Trophoblast cell (in vitro differentiated cells and primary cell): Measurements from ENCODE around the gene VCAM1.
"Not testable (repeated sequence)": the region's sequence is repeated elsewhere in the genome, so short reads cannot be mapped to it uniquely, and the experiment has no call there.

Experiments used
- DNase-seq, 2 donors: peaks; one replicate each; pipeline ENCODE4 v3.0.0-alpha.2; 2016
- H2AFZ ChIP-seq: 2 replicates; pipeline ENCODE4 v1.6.1; 2013; ENCODE audit warnings: low read length, moderate library complexity, mild to moderate bottlenecking; ENCODE audit not compliant: insufficient read depth, poor library complexity
- H2AK5ac ChIP-seq: 2 replicates; pipeline ENCODE4 v1.6.1; 2013; ENCODE audit warnings: mild to moderate bottlenecking, low read length
- H2BK120ac ChIP-seq: 2 replicates; pipeline ENCODE4 v1.6.1; 2013; ENCODE audit warnings: low read length, mild to moderate bottlenecking, moderate library complexity; ENCODE audit not compliant: insufficient read depth, poor library complexity
- H2BK12ac ChIP-seq: 2 replicates; pipeline ENCODE4 v1.6.1; 2013; ENCODE audit warnings: mild to moderate bottlenecking, low read length, moderate library complexity
- H2BK5ac ChIP-seq: 2 replicates; pipeline ENCODE4 v1.6.1; 2013; ENCODE audit warnings: low read length, low read depth, moderate library complexity, mild to moderate bottlenecking; ENCODE audit not compliant: poor library complexity
- H3K14ac ChIP-seq: 2 replicates; pipeline ENCODE4 v1.6.1; 2013; ENCODE audit warnings: mild to moderate bottlenecking, low read length
- H3K18ac ChIP-seq: 2 replicates; pipeline ENCODE4 v1.6.1; 2013; ENCODE audit warnings: mild to moderate bottlenecking, low read length
- H3K23ac ChIP-seq: 2 replicates; pipeline ENCODE4 v1.6.1; 2013; ENCODE audit warnings: low read length
- H3K27ac ChIP-seq: 2 replicates; pipeline ENCODE4 v1.5.1; 2013; ENCODE audit warnings: low read depth, mild to moderate bottlenecking, inconsistent platforms, low read length, moderate library complexity
- H3K27me3 ChIP-seq: 2 replicates; pipeline ENCODE4 v1.6.1; 2013; ENCODE audit warnings: inconsistent platforms, mild to moderate bottlenecking, low read length, moderate library complexity; ENCODE audit not compliant: insufficient read depth
- H3K36me3 ChIP-seq, 2 experiments: 1 replicate in 1 of 2; 2 replicates in 1 of 2; pipeline ENCODE4 v1.6.1; 2013; ENCODE audit warnings: low read length in 2 of 2, mild to moderate bottlenecking in 2 of 2, moderate library complexity in 1 of 2; ENCODE audit not compliant: insufficient read depth in 2 of 2, control insufficient read depth in 1 of 2
- H3K4ac ChIP-seq: 2 replicates; pipeline ENCODE4 v1.6.1; 2013; ENCODE audit warnings: low read depth, mild to moderate bottlenecking, low read length, moderate library complexity
- H3K4me1 ChIP-seq, 2 experiments: 1 replicate in 1 of 2; 2 replicates in 1 of 2; pipeline ENCODE4 v1.6.1; 2013; ENCODE audit warnings: low read length in 2 of 2, mild to moderate bottlenecking in 2 of 2, moderate library complexity in 1 of 2; ENCODE audit not compliant: insufficient read depth in 2 of 2, control insufficient read depth in 1 of 2
- H3K4me2 ChIP-seq: 2 replicates; pipeline ENCODE4 v1.6.1; 2013; ENCODE audit warnings: inconsistent platforms, mild to moderate bottlenecking, low read length, moderate library complexity
- H3K4me3 ChIP-seq: 2 replicates; pipeline ENCODE4 v1.5.1; 2013; ENCODE audit warnings: mild to moderate bottlenecking, low read depth, low read length, inconsistent platforms
- H3K79me1 ChIP-seq: one replicate; pipeline ENCODE4 v1.6.1; 2013; ENCODE audit warnings: low read length
- H3K79me2 ChIP-seq: 2 replicates; pipeline ENCODE4 v1.6.1; 2013; ENCODE audit warnings: low read length, mild to moderate bottlenecking; ENCODE audit not compliant: control insufficient read depth, insufficient read depth, poor library complexity
- H3K9ac ChIP-seq: 2 replicates; pipeline ENCODE4 v1.6.1; 2013; ENCODE audit warnings: mild to moderate bottlenecking, low read length
- H3K9me3 ChIP-seq: 2 replicates; pipeline ENCODE4 v1.6.1; 2013; ENCODE audit warnings: low read depth, mild to moderate bottlenecking, control low read depth, inconsistent platforms, low read length; ENCODE audit not compliant: insufficient read depth
- H4K12ac ChIP-seq: 2 replicates; pipeline ENCODE4 v1.6.1; 2013; ENCODE audit warnings: low read depth, mild to moderate bottlenecking, low read length, moderate library complexity
- H4K8ac ChIP-seq: 2 replicates; pipeline ENCODE4 v1.6.1; 2013; ENCODE audit warnings: low read depth, mild to moderate bottlenecking, low read length, moderate library complexity
- H4K91ac ChIP-seq: one replicate; pipeline ENCODE4 v1.6.1; 2013; ENCODE audit warnings: low read depth, mild to moderate bottlenecking, low read length, moderate library complexity
- WGBS: extraction: QIAGEN DNeasy Blood & Tissue Kit; methylation state at CpG from one replicate; pipeline ENCODE4 v1.1.7; 2013; ENCODE audit warnings: missing lambda C conversion rate; ENCODE audit not compliant: insufficient read length, insufficient coverage; ENCODE audit errors: extremely low coverage; 5-methylcytosine and 5-hydroxymethylcytosine counted together

VCAM1 gene

GRCh38 chr1:100778748-100779147, 59.2 kb downstream of the VCAM1 start:
- H3K4me3 ChIP-seq: no peak overlapping the region
- no peak overlapping the region for H2AK5ac ChIP-seq
- no peak overlapping the region for H4K8ac ChIP-seq
- H4K91ac ChIP-seq: no peak overlapping the region
- no peaks in the 10 kb centered on the region for H3K79me1 ChIP-seq
- no peaks in the 10 kb centered on the region for H3K36me3 ChIP-seq
- H3K4me1 ChIP-seq: no peaks in the 10 kb centered on the region
- H3K18ac ChIP-seq: no peak overlapping the region
- H3K9me3 ChIP-seq: no peaks in the 10 kb centered on the region
- H2BK5ac ChIP-seq: no peak overlapping the region
- H3K23ac ChIP-seq: no peak overlapping the region
- no peak overlapping the region for H2BK120ac ChIP-seq
- no peak overlapping the region for H4K12ac ChIP-seq
- H3K9ac ChIP-seq: no peak overlapping the region
- no peak overlapping the region for H2BK12ac ChIP-seq
- H2AFZ ChIP-seq: no peak overlapping the region
- no peak overlapping the region for H3K4ac ChIP-seq
- no peak overlapping the region for H3K27ac ChIP-seq
- H3K79me2 ChIP-seq: no peaks in the 10 kb centered on the region
- H3K27me3 ChIP-seq: no peaks in the 10 kb centered on the region
- H3K14ac ChIP-seq: no peak overlapping the region
- no peak for DNase-seq
- H3K4me2 ChIP-seq: no peak overlapping the region

- no peak overlapping the region for H3K18ac ChIP-seq
- no peaks in the 10 kb centered on the region for H3K27me3 ChIP-seq
- H3K4me1 ChIP-seq: no peaks in the 10 kb centered on the region
- no peaks in the 10 kb centered on the region for H3K36me3 ChIP-seq
- no peak overlapping the region for H2BK120ac ChIP-seq
- no peaks in the 10 kb centered on the region for H3K9me3 ChIP-seq
- H3K79me1 ChIP-seq: no peaks in the 10 kb centered on the region
- H3K14ac ChIP-seq: no peak overlapping the region
- H2AK5ac ChIP-seq: no peak overlapping the region
- no peak overlapping the region for H2BK12ac ChIP-seq
- no peak overlapping the region for H4K12ac ChIP-seq
- H3K79me2 ChIP-seq: no peaks in the 10 kb centered on the region
- H3K9ac ChIP-seq: no peak overlapping the region
- no peak overlapping the region for H4K8ac ChIP-seq
- H2BK5ac ChIP-seq: no peak overlapping the region
- no peak overlapping the region for H3K4ac ChIP-seq
- DNase-seq: no peak
- H3K4me3 ChIP-seq: no peak overlapping the region
- H3K27ac ChIP-seq: no peak overlapping the region
- H3K23ac ChIP-seq: no peak overlapping the region
- no peak overlapping the region for H4K91ac ChIP-seq
- no peak overlapping the region for H3K4me2 ChIP-seq
- H2AFZ ChIP-seq: no peak overlapping the region
Observed at GRCh38 chr1:100780814-100781213, 61.3 kb downstream of the VCAM1 start.

DNA sequence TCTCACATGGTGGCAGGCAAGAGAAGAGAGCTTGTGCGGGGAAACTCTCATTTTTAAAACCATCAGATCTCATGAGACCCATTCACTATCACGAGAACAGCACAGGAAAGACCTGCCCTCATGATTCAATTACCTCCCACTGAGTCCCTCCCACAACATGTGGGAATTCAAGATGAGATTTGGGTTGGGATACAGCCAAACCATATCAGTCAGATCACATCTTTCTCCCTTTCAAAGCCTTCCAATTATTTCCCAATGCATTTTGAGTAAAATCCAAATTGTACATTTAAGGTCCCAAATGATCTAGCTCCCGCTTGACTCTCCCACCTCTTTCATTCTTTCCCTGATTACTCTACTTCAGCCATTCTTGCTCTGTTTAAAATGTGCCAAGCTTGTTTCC, 62.2 kb downstream of the VCAM1 start:
- H2BK120ac ChIP-seq, H3K36me3 ChIP-seq, H4K12ac ChIP-seq, H3K23ac ChIP-seq, H3K79me2 ChIP-seq, H2BK5ac ChIP-seq, H3K27ac ChIP-seq, H3K4me1 ChIP-seq, H3K18ac ChIP-seq, H2BK12ac ChIP-seq, H3K9ac ChIP-seq, H3K9me3 ChIP-seq, H4K8ac ChIP-seq, H3K27me3 ChIP-seq, H3K79me1 ChIP-seq, H3K14ac ChIP-seq, H2AK5ac ChIP-seq, H3K4ac ChIP-seq, H4K91ac ChIP-seq, DNase-seq, H3K4me2 ChIP-seq, H2AFZ ChIP-seq, H3K4me3 ChIP-seq: not testable (repeated sequence)
- no CpG with 5 or more reads among the region's 3 CpGs for WGBS

- no peak overlapping the region for H3K4me2 ChIP-seq
- no peak overlapping the region for H3K27ac ChIP-seq
- no peak overlapping the region for H2AFZ ChIP-seq
- no peak overlapping the region for H2BK120ac ChIP-seq
- H3K23ac ChIP-seq: no peak overlapping the region
- no peak overlapping the region for H4K8ac ChIP-seq
- H3K9ac ChIP-seq: no peak overlapping the region
- H3K79me2 ChIP-seq: no peaks in the 10 kb centered on the region
- no peaks in the 10 kb centered on the region for H3K4me1 ChIP-seq
- no peak overlapping the region for H3K14ac ChIP-seq
- WGBS: no CpG with 5 or more reads among the region's 1 CpG
- no peaks in the 10 kb centered on the region for H3K79me1 ChIP-seq
- no peaks in the 10 kb centered on the region for H3K27me3 ChIP-seq
- H3K9me3 ChIP-seq: no peaks in the 10 kb centered on the region
- no peak overlapping the region for H3K18ac ChIP-seq
- H3K4me3 ChIP-seq: no peak overlapping the region
- H4K91ac ChIP-seq: no peak overlapping the region
- H3K4ac ChIP-seq: no peak overlapping the region
- DNase-seq: no peak
- no peak overlapping the region for H2BK5ac ChIP-seq
- H2AK5ac ChIP-seq: no peak overlapping the region
- no peaks in the 10 kb centered on the region for H3K36me3 ChIP-seq
- H4K12ac ChIP-seq: no peak overlapping the region
- H2BK12ac ChIP-seq: no peak overlapping the region
Observed at GRCh38 chr1:100782473-100783039, 63.0 kb downstream of the VCAM1 start.
